ENCODE data around the gene ZNF521.

The ZNF521 gene

DNA sequence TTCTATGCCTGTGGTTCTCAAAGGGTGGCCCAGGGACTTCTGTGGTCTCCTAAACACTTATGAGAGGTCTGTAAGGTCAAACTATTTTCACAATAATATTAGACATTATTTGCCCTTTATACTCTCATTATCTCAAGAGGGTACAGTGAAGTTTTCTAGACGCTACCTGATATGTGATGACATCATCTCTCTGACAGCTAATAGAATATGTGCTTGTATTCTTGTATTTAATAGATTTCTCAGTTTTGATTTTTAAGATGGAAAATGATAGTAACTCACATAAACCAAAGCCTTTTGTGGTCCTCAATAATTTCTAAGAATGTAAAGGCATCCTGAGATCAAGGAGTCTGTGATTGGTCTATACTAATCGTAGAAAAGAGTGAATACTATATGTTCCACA is 265.1 kb downstream of the ZNF521 start:
- TF ChIP-seq, protein P1, sequence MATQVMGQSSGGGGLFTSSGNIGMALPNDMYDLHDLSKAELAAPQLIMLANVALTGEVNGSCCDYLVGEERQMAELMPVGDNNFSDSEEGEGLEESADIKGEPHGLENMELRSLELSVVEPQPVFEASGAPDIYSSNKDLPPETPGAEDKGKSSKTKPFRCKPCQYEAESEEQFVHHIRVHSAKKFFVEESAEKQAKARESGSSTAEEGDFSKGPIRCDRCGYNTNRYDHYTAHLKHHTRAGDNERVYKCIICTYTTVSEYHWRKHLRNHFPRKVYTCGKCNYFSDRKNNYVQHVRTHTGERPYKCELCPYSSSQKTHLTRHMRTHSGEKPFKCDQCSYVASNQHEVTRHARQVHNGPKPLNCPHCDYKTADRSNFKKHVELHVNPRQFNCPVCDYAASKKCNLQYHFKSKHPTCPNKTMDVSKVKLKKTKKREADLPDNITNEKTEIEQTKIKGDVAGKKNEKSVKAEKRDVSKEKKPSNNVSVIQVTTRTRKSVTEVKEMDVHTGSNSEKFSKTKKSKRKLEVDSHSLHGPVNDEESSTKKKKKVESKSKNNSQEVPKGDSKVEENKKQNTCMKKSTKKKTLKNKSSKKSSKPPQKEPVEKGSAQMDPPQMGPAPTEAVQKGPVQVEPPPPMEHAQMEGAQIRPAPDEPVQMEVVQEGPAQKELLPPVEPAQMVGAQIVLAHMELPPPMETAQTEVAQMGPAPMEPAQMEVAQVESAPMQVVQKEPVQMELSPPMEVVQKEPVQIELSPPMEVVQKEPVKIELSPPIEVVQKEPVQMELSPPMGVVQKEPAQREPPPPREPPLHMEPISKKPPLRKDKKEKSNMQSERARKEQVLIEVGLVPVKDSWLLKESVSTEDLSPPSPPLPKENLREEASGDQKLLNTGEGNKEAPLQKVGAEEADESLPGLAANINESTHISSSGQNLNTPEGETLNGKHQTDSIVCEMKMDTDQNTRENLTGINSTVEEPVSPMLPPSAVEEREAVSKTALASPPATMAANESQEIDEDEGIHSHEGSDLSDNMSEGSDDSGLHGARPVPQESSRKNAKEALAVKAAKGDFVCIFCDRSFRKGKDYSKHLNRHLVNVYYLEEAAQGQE (IDR thresholded peaks at IDR 0.05; ENCODE audit: insufficient read depth in 1 of 2, low read depth in 2 of 2, low read length in 2 of 2): no peak
- TF ChIP-seq TAF1 (IDR thresholded peaks at IDR 0.05; ENCODE audit: borderline replicate concordance, insufficient read depth, low read length): no peak
- TF ChIP-seq FOXP2 (optimal IDR thresholded peaks at IDR 0.05; ENCODE audit: borderline replicate concordance, extremely low read depth, extremely low read length, insufficient read depth): no peak
- no peak for TF ChIP-seq POLR2AphosphoS5 (IDR thresholded peaks at IDR 0.05; ENCODE audit: low read depth, low read length)
- TF ChIP-seq SIN3A (IDR thresholded peaks at IDR 0.05; ENCODE audit: borderline replicate concordance, insufficient read depth, low read length): no peak

- TF ChIP-seq POLR2AphosphoS5 (IDR thresholded peaks at IDR 0.05; ENCODE audit: low read depth, low read length) (no peak), SIN3A (IDR thresholded peaks at IDR 0.05; ENCODE audit: borderline replicate concordance, insufficient read depth, low read length) (no peak), FOXP2 (optimal IDR thresholded peaks at IDR 0.05; ENCODE audit: borderline replicate concordance, extremely low read depth, extremely low read length, insufficient read depth) (no peak), TAF1 (IDR thresholded peaks at IDR 0.05; ENCODE audit: borderline replicate concordance, insufficient read depth, low read length) (no peak)
- TF ChIP-seq, protein P1 (IDR thresholded peaks at IDR 0.05; ENCODE audit: insufficient read depth in 1 of 2, low read depth in 2 of 2, low read length in 2 of 2): no peak
These were observed 271.0 kb downstream of the ZNF521 start for GRCh38 chr18:25081001-25081400.

DNA sequence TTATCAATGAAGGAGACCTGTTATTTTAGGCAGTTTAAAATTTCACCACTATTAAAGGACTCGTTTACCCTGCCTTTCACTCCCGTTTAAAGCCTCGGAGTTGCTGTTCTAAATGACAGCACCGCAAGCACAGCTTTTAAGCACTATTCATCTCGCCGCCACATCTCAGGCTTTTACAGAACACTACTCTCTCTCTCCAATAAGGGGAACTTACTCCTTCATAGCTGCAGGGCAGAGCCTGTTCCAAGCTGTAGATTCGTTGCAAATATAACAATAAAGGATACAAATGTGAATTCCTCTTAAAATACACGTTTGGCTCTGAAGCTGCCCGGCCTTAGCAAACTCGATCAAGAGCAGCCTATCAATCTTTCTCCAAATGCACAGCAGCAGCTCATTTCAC is 271.8 kb downstream of the ZNF521 start:
- no peak for TF ChIP-seq SIN3A (IDR thresholded peaks at IDR 0.05; ENCODE audit: borderline replicate concordance, insufficient read depth, low read length)
- TF ChIP-seq TAF1 (IDR thresholded peaks at IDR 0.05; ENCODE audit: borderline replicate concordance, insufficient read depth, low read length): no peak
- TF ChIP-seq FOXP2 (optimal IDR thresholded peaks at IDR 0.05; ENCODE audit: borderline replicate concordance, extremely low read depth, extremely low read length, insufficient read depth): no peak
- TF ChIP-seq, protein P1 (IDR thresholded peaks at IDR 0.05; ENCODE audit: insufficient read depth in 1 of 2, low read depth in 2 of 2, low read length in 2 of 2): no peak
- TF ChIP-seq POLR2AphosphoS5 (IDR thresholded peaks at IDR 0.05; ENCODE audit: low read depth, low read length): no peak

DNA sequence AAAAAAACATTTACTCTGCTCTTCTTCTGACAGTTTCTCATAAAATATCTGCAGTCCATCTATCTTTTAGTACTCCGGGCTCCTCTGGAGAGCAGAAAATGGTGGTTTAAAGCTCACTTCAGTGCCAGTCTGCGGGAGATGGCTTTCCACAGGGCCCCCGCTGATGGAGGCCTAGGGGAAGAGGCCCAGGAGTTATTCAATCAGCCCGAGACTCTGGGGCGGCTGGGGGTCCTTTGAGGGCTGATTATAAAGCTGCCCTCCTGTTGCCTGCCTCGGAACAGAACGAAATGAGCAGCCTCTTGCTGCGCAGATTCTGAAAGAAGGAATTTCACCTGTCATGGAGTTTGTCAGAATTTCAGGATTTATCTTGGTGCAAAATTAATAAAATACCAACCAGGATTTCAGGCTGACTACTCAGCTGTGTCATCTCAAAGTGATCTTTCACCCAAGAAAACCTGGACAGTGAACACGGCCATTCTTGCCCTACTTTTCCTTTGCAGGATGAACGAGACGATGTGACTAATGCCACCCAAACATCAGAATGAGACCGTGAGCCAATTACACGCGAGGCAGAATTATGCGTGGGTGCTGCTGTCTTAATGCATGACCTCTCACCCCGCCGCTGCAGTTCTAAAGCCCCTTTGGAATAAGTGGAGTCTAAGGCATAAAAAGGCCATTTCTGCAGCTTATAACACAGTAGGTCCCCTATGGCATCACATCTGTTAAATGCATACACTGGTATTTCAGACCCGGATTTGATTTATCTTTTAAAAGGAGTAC is 273.8 kb downstream of the ZNF521 start:
- TF ChIP-seq SIN3A (IDR thresholded peaks at IDR 0.05; ENCODE audit: borderline replicate concordance, insufficient read depth, low read length) (no peak), POLR2AphosphoS5 (IDR thresholded peaks at IDR 0.05; ENCODE audit: low read depth, low read length) (no peak), FOXP2 (optimal IDR thresholded peaks at IDR 0.05; ENCODE audit: borderline replicate concordance, extremely low read depth, extremely low read length, insufficient read depth) (no peak), TAF1 (IDR thresholded peaks at IDR 0.05; ENCODE audit: borderline replicate concordance, insufficient read depth, low read length) (no peak)
- TF ChIP-seq, protein P1 (IDR thresholded peaks at IDR 0.05; ENCODE audit: insufficient read depth in 1 of 2, low read depth in 2 of 2, low read length in 2 of 2): no peak

Measured in PFSK-1 (cell line).